HG03135 (cell line): Measurements from ENCODE around the gene IL37.
"Not testable (repeated sequence)": the region's sequence is repeated elsewhere in the genome, so short reads cannot be mapped to it uniquely, and the experiment has no call there.

ENCODE experiments used
- ATAC-seq: cut with Tn5 transposase; IDR thresholded peaks from one replicate; pipeline ENCODE4 v1.9.1; 2021; ENCODE audit warnings: mild to moderate bottlenecking, moderate library complexity; ENCODE audit not compliant: unreplicated experiment

Gene IL37

DNA sequence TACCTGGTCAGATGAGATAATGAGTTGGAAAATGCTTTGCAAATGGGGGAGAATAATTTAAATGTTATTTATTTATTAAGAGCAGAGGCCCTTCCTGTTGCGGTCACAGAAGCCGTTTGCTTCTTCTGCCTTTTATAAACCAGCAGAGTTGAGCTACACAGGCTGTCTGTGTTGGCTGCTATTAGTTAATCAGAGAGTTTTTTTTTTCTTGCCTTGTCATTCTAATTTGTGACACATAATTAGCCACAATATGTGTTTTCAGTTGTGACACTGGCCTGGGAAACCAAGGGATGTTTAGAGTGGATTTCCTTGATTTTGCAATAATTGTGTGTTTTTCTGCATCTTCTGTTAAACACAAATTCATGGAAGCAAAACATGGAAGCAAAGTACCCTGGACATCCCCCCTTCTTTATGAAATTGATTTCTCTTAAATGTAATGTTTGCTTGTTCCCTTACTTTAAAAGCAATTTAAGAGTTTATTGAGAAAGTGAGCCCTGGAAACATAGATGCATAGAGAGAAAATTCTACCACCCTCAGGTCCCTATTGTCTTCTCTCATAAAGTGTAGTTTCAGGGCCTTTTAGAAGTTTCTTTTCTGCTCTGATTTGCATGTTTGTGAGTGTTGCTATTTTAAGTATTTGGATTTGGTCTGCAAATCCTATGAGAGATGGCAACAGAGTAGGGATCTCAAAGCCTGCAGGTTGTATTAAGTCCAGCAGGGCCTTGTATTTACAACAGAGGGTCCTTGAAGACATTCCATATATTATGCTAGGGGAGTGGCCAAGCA lies 22.8 kb upstream of the IL37 start:
- ATAC-seq, result no peak

DNA sequence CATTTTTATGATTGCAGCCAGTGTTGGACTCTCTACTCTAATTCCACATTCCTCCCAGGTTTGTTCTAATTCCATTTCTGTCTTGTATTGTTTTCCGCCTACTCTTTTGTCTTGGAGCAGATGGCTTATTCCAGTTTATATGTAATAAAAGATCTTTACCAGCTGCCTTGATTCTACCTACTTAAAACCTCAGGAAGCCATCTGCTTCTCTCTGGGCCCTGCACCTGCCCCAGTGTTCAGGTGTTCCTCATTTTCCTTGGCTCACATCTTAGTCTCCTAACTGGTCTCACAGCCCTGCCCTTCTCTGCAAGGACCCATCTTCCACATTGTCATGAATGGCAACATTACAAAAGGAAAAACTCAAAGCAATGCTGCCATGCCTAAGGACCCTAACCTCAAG lies 21.0 kb upstream of the IL37 start:
- ATAC-seq, result no peak

DNA sequence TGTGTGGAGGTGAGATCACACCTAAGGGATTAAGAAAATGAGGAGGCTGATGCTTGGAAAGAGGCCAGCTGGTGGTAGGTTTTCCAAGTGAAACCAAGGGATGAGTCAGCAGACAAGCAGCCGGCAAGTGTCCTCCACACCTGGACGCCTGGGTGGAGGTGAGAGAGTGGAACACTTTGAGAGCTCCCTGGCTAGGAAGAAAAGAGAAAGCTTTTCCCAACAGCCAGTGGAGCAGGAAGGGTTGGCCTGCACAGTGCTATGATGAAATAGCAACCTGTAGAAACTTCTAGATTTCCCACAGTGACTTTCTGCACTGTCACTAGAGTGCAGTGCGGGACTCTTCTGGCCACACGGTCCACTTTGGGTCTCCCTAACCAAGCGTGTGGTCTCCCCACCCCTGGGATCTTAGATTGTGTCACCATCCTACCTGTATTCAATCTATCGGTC lies 19.6 kb upstream of the IL37 start:
- ATAC-seq, result no peak

DNA sequence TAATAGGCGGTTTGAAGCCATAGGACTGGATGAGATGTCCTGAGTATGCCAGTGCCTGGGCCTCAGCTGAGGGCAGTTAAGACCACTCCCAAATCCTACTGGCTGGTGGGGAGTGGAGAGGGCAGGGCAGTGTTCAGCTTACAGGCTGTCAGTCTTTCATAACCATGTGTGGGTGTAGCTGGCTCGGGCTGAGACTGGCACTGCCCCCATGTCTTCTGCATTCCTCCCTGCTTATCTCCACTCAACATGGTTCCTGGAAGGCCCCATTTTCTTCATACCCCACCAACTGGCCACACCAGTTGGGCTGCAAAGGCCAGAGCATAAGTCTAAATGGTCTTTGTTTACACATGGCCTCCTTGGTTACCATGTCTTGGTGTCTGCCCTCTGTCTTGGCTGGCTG lies 17.2 kb upstream of the IL37 start:
- ATAC-seq, result no peak

DNA sequence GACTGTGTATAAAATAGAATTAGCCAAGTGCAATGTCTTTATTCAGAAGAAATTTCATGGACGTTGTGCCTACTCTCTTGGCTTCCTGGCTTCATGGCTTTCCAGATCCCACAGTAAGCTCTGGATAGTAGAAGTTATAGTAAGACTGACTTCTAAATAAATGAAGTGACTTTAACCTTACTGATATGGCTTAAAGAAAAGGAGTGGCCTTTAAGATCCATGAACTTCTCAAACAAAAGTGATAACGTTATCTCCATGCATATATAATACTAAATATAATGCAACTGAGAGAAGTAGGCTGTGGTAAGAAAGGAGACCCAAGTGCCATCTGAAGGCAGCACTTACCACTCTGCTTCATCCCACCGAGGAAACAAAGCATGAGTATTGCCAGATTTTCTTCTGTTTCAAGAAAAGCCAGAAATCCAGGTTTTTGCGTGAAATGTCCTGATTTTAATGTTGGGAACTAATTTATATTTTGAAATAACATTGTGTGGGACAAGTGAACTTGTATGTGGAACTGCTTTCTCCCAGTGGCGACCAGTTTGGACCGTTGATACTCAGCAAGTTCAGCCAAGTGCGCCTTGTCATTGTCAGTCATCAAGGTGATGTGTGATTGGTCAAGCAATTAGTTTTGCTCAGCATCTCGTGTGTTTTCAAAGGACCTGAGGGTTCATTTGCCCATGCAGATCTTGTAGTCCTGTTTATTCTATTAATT lies 13.9 kb upstream of the IL37 start:
- no peak for ATAC-seq

DNA sequence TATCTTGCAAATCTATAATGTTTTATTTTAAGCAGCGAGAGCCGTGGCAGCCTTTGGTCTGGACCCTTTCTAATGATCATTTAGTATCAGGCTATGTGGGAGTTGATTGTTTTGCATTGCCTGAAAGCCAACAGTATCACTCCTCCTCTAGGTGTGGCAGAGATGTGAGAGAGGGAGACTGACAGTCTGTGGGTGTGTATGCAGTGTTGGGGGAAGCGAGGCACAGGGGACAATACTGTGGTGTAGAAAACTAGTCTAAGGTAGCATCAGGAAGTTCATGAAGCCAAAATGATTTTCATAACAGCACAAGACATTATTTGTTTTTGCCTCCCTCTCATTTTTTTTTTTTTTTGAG lies 13.4 kb upstream of the IL37 start:
- no peak for ATAC-seq

DNA sequence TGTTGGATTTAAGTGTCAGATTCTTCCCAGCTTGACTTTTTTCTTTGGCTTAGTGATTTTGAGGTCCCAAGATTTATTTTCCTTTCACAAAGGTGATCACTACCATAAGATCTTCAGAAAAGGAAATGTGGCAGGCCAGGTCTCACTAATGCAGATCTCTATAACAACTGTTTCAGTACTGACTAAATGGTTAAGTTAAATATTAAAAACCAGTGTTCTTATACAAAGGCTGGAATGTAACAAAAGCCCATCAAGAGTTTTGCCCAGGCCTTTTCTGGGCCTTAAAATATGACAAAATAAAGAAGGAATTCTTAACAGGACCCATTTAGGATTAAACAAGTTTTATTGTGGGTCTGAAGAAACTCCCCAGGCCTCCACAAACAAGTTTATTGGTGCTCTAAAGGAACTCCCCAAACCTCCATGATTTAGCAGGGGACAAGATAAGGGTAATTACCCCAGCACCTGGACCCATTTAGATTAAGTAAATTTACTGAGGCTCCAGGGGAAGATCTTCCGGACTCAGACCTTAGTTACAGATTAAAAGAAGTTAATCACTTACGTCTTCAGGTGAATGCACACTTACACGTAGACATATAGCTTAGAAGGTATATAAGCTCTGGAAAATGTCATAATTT lies 9.4 kb upstream of the IL37 start:
- ATAC-seq, result not testable (repeated sequence)

DNA sequence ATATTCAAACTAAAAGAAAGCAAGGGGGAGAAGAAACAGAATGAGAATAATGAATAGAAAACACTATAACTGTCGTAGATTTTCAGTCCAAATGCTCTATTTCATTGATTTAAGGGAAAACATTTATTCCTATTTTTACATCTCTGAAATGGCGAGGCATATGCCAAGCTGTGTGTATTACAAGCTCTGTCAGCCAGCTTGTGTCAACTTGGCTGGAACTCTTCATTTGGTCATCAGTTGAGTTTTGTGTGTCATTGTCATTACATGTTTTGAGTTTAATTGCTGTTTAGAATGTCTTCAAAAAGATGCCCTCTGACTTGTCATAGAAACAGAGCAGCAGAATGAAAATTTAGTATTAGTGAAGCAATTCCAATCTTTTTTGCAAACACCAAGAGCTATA lies 8.1 kb upstream of the IL37 start:
- ATAC-seq, result no peak

DNA sequence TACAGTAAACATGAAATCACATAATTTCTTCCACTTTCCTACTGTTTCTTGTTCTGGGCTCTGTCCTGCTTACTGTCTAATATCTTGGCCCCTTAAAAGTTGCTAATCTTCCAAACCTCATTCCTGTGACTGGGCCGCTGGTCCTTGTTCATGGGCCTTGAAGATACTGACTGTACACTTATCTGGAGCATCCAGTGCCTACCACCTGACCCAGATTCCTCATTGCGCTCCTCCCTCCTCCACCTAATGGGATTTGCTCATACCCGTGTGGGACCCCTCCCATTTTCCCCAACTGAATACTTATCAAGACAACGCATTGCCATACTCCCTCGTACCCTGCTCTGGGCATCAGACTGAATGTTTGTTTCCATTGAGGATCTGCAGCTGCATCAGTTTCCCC lies 6.1 kb upstream of the IL37 start:
- no peak for ATAC-seq

DNA sequence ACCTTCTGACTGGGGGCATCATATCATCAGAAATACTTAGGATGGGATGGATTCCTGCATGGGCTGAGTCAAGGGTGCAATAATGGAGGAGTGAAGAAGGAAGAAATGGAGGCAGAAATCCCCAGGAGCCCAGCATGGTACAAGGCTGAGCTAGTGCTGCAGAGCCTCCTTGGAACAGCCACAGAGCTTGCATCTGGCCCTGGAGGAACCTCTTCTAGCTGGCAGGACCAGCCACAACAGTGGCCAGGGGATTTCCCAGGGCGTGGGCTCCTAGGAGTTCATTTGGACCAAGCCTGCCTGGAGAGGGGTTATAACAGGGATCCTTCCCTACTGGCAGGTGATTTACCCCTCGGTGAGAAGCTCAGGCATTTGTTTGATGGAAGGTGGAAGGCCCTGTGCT lies 4.7 kb upstream of the IL37 start:
- ATAC-seq, result no peak

DNA sequence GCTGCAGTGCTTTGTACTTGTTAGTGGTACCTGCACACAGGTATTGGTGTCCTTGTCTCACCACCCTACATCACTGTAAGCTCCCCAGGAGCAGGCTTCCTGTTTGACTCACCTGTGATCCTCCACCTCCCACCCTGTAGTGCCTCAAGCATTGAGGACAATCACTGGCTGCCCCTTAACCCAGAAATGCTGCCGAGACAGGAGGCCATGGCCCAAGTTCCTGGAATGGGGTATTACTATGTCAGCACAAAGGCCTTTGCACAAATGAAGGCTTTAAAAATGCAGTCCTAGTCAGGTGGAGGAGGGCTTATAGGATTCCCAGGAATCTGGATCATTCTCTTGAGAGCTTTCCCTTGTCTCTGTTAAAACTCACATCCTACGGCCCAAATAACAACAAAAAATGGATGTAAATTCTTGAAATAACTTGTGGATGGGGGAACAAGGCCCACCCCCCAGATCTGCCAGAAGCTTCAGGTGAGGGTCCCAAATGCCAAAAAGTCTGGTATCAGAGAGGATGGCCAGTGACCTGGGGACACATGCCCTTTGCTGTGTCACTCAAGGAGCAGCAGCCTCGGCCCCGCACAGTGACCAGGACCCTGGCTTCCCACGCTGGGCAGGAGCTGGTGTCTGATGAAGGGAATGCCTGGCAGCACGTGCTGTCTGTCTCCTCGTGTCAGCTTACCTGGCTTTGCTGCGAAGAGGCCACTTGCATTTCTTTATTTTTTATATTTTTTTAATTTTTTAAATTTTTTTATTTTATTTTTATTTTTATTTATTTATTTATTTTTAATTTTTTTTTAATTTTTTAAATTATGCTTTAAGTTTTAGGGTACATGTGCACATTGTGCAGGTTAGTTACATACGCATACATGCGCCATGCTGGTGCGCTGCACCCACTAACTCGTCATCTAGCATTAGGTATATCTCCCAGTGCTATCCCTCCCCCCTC lies 3.7 kb upstream of the IL37 start:
- ATAC-seq, result no peak

DNA sequence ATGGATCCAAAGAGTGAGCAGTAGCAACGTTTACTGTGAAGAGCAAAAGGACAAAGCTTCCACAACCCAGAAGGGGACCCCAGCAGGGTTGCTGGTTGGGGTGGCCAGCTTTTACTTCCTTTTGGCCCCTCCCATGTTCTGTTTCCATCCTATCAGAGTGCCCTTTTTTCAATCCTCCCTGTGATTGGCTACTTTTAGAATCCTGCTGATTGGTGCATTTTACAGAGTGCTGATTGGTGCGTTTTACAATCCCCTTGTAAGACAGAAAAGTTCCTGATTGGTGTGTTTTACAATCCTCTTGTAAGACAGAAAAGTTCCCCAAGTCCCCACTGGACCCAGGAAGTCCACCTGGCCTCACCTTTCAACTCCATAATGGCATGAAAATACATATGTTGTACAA lies 2.4 kb upstream of the IL37 start:
- ATAC-seq, result not testable (repeated sequence)

DNA sequence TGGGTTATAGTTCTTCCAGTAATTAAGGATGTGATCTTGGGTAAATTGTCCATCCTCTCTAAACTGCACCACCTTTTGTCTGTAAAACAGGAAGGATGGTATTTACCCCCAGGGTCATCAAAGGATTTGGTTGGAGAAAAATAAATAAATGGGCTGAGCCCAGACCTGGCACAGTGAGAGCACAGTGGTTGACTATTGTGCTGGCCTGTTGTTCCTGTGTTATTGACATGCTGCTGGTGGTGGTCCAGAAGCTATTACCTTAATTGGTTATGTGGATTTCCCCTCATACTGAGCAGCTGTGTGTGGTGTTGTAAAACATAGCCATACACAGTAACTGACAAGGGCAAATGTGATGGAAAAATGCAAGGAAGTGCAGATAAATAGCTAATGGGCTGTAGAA lies 746 bp upstream of the IL37 start:
- ATAC-seq, result no peak

DNA sequence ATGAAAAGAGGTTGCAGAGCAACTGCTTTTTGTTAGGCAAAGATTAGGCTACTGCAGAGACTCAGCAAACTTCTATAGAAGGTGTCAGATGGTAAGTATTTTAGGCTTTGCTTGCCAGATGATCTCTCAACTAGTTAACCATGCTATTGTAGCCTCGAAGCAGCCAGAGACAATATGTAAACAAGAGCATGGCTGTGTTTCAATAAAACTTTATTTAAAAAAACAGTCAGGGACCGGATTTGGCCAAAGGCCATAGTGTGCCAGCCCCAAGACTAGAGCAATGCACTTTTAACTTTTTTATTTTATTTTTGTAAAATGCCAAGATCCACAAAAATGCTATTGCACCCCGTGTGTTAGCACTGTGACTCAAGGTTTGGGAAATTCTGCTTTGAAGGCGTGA lies 1.4 kb downstream of the IL37 start:
- ATAC-seq, result no peak

DNA sequence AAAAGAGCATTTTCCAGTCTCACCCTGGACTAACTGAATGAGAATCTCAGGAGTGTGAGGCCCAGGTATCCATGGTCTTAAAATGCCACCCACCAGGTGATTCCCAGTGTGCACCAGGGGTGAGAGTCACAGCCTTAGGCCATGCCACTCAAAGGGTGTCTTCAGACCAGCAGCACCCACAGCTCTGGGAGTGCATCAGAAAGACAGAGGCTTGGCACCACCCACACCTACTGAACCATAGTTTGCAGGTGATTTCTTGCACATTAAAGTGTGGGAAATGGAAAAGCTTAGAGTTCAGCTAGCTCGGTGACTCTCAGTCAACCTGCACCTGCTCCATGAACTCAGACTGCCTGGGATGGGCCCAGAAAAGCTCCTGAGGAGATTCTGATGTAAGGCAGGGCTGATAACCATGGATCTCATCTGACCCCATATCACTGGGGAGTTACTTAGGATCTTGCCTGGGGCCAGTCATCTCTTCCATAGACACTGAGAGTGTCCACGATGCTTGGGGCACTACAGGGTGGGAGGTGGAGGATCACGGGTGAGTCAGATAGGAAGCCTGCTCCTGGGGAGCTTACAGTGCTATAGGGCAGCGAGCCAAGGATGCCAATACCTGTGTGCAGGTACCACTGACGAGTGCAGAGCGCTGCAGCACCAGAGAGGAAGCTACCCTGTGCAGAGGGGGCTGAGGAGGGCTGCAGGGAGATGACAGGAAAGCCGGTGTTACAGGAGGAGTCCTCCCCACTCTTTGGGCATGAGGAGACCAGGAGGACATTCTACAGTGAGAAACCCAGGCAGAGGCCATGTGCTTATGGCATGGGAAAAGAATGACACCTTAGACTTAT lies 4.6 kb downstream of the IL37 start:
- ATAC-seq, result no peak

DNA sequence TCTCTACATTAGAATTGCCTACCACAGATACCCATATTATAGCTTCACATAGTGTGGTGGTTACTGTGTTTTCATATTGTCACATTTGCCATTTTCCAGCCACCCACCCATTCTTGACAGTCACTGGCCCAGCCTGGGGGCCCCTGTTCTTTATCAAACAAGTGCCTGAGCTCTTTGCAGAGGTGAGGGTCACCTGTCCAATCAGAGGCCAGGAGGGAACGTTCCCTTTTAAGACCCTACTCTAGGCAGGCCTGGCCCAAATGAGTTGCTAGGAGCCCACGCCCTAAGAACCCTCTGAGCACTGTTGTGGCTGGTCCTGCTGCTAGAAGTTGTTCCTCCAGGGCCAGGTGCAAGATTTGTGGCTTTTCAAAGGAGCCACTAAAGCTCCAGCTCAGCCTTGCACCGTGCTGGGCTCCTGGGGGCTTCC lies 5.2 kb downstream of the IL37 start:
- ATAC-seq, result no peak

DNA sequence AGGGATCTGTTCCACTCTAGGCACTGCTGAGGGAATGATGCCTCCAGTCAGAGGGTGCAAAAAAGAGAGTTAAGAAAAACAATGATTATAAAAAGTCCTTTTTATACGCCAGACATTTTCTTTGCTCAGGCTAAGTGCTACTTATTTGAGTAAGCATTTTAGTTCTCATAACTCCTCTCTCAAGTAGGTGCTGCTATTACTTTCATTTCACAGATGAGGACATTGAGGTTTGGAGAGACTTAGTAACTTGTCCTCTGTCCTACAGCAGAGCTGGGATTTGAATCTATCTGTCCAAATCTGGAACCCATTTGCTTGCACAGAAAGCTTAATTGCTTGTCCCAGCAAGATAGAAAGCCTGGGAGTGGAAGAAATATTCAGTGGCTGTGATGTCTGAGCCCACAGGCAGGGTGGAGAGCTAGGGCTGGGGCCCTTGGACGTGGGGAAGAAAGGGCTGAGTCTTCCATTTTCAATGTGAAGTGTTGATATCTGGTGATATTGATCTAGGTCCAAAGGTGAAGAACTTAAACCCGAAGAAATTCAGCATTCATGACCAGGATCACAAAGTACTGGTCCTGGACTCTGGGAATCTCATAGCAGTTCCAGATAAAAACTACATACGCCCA lies 5.8 kb downstream of the IL37 start:
- no peak for ATAC-seq

DNA sequence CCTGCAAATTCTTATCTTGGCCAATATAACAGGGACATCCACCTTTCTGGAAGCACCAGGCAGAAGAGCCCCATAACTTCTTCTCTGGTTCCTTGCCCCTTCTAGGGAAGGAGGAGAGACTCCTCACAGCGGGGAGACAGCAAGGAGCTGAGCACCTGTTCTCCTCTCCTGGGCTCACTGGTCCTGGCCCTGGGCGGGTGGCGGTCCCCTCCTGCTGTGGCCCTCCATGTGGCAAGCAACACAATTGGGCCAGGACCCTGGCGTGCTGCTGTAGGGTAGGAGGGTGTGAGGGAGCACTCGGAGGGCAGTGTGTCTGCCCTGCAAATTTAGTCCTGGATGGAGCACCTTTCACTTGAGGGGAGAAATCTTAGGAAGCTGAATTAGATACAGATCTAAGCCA lies 6.9 kb downstream of the IL37 start:
- no peak for ATAC-seq

DNA sequence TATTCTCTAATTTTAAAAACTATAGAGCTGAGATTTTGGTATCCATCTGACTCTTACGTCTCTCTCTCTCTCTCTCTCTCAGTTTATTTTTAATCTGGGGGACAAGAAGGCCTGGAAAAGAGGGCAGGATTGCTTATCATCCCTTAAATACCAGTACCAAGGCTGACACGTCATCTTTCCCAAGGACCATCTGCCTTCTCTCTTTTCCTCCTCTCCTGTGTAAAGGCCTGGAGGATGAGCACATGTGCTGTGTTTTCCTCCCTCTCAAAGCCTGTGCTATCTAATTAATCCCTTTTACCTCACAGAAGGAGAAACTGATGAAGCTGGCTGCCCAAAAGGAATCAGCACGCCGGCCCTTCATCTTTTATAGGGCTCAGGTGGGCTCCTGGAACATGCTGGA lies 7.3 kb downstream of the IL37 start:
- ATAC-seq, result no peak

DNA sequence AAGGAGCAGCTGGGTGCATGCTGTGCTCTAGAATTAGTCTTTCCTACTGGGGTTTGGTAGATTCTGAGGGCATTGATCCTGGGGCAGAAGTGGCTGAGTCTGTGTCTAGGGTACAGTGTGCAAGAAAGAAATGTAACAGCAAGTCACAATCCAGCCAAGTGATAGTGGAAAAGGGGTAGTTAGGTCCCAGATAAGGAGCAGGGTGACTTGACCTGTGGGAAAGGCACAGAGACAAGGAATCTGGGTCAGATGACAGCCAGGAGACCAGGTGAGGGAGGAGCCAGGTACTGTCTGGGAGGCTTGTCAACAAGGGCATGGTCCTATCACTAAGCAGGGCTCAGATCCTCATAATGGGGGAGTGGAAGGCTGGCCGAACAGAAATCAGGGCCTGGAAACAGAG lies 8.1 kb downstream of the IL37 start:
- no peak for ATAC-seq
